Naive thymus-derived CD4-positive, alpha-beta T cell (primary cell): Measurements from ENCODE around the gene ASAP2. TPM values are rescaled to one million over a fixed set of nuclear protein-coding genes. Genes with fewer than 3 reads are reported as not detected.

ENCODE experiments used
- ATAC-seq: fragments of 150-1000 bp; cut with Tn5 transposase; 2 replicates; pipeline ENCODE4 v1.10.0; 2021; ENCODE audit warnings: mild to moderate bottlenecking, moderate library complexity
- CTCF ChIA-PET: fragments of 350-600 bp; sonication (Branson Sonifier 250); formaldehyde crosslinking; loops from one replicate; lab custom pipeline; 2021; ENCODE audit warnings: antibody characterized with exemption; lab: Charles Lee
- POLR2A ChIA-PET: fragments of 350-600 bp; sonication (Branson Sonifier 250); formaldehyde crosslinking; loops from one replicate; lab custom pipeline; 2021; ENCODE audit warnings: antibody characterized with exemption, inconsistent platforms; lab: Charles Lee
- DNase-seq, 9 donors: peaks; one replicate each; pipeline versions ENCODE4 v3.0.0 to v3.0.0-alpha.2; 2020 to 2022; ENCODE audit warnings: mixed read lengths in 1 of 9
- H3K27ac ChIP-seq: one replicate; pipeline ENCODE4 v1.7.0; 2013; ENCODE audit warnings: mild to moderate bottlenecking, low read depth, low read length, moderate library complexity
- H3K27me3 ChIP-seq, 2 donors: one replicate each; pipeline ENCODE4 v1.7.0; 2013; ENCODE audit warnings: low read length in 2 of 2, mild to moderate bottlenecking in 2 of 2, moderate library complexity in 2 of 2; ENCODE audit not compliant: control insufficient read depth in 2 of 2, insufficient read depth in 2 of 2
- H3K36me3 ChIP-seq, 3 experiments: 1 replicate in 2 of 3; 2 replicates in 1 of 3; pipeline ENCODE4 v1.7.0; 2013; ENCODE audit warnings: low read length in 3 of 3, mild to moderate bottlenecking in 3 of 3, moderate library complexity in 1 of 3; ENCODE audit not compliant: insufficient read depth in 3 of 3, control insufficient read depth in 2 of 3
- H3K4me1 ChIP-seq, 2 donors: one replicate each; pipeline ENCODE4 v1.7.0; 2013; ENCODE audit warnings: low read length in 2 of 2, mild to moderate bottlenecking in 2 of 2, moderate library complexity in 1 of 2; ENCODE audit not compliant: control insufficient read depth in 2 of 2, insufficient read depth in 2 of 2
- H3K4me3 ChIP-seq: 2 replicates; pipeline ENCODE4 v1.7.0; 2013; ENCODE audit warnings: mild to moderate bottlenecking, low read length
- H3K9me3 ChIP-seq, 3 experiments: 1 replicate in 2 of 3; 2 replicates in 1 of 3; pipeline ENCODE4 v1.7.0; 2013; ENCODE audit warnings: low read length in 3 of 3; ENCODE audit not compliant: control insufficient read depth in 2 of 3
- H3K27ac Mint-ChIP-seq, 9 donors: one replicate each; pipeline ENCODE4 v1.8.0; 2020 to 2022; ENCODE audit warnings: mixed read lengths in 9 of 9, mild to moderate bottlenecking in 8 of 9, moderate library complexity in 5 of 9, inconsistent platforms in 2 of 9
- H3K27me3 Mint-ChIP-seq, 5 donors: one replicate each; pipeline ENCODE4 v1.8.0; 2021 to 2022; ENCODE audit warnings: mixed read lengths in 5 of 5, mild to moderate bottlenecking in 1 of 5
- H3K36me3 Mint-ChIP-seq, 5 donors: one replicate each; pipeline ENCODE4 v1.8.0; 2020 to 2022; ENCODE audit warnings: mixed read lengths in 5 of 5, mild to moderate bottlenecking in 3 of 5, inconsistent platforms in 1 of 5
- H3K4me1 Mint-ChIP-seq, 7 donors: one replicate each; pipeline ENCODE4 v1.8.0; 2020 to 2022; ENCODE audit warnings: mixed read lengths in 7 of 7, mild to moderate bottlenecking in 3 of 7, inconsistent platforms in 1 of 7
- H3K4me3 Mint-ChIP-seq, 10 donors: one replicate each; pipeline ENCODE4 v1.8.0; 2020 to 2022; ENCODE audit warnings: mild to moderate bottlenecking in 10 of 10, mixed read lengths in 10 of 10, moderate library complexity in 6 of 10, inconsistent platforms in 2 of 10
- H3K9me3 Mint-ChIP-seq, 11 donors: one replicate each; pipeline ENCODE4 v1.8.0; 2020 to 2022; ENCODE audit warnings: mixed read lengths in 11 of 11, mild to moderate bottlenecking in 4 of 11, inconsistent platforms in 1 of 11, moderate library complexity in 1 of 11
- intact Hi-C, 2 donors: fragments of 100-400 bp; cut with micrococcal nuclease; formaldehyde crosslinking; loops; one replicate each; pipeline ENCODE4 v1.15.1; 2023
- polyA plus RNA-seq, 2 donors: library from polyadenylated mRNA; unstranded; fragments of 300-500 nt; fragmentation: Illumina TruSeq; gene quantifications; one replicate each; pipeline ENCODE4 v1.2.3, GENCODE V29; 2021
- total RNA-seq, 6 experiments: library from RNA in 5 of 6; stranded (reverse) in 5 of 6; gene quantifications; 1 replicate in 5 of 6; 2 replicates in 1 of 6; pipeline ENCODE4 v1.2.3 and lab custom pipeline; 2021 to 2026

Gene ASAP2
- total and polyA plus RNA-seq, 7 experiments from 2014 or later = 0.10 to 1.2 (median 0.45) TPM; not detected in 4

DNA sequence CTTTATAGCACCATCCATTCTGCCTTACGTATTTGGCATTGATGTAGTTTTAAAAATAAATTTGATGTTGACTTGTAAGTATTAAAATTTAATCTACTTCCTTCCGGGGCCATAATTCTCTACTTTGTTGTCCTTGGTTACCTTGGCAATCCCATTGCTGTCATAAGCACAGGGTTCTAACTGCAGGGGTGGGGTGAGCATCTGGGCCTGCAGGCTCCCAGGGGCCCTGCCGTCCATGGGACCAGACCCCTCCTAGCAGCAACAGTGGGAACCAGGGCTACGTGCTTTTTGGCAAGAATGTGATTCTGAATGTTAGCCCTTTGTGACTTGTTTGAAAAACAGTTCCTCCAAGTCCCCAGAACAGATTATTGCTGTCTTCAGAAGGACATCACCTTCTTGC is 4.9 kb downstream of the ASAP2 start:
- no peak for ATAC-seq
- CTCF ChIA-PET = no interaction called here
- peaks cover 37 to 49% (median 45%) of the 10 kb centered on the region in 5 donors for H3K27me3 Mint-ChIP-seq

DNA sequence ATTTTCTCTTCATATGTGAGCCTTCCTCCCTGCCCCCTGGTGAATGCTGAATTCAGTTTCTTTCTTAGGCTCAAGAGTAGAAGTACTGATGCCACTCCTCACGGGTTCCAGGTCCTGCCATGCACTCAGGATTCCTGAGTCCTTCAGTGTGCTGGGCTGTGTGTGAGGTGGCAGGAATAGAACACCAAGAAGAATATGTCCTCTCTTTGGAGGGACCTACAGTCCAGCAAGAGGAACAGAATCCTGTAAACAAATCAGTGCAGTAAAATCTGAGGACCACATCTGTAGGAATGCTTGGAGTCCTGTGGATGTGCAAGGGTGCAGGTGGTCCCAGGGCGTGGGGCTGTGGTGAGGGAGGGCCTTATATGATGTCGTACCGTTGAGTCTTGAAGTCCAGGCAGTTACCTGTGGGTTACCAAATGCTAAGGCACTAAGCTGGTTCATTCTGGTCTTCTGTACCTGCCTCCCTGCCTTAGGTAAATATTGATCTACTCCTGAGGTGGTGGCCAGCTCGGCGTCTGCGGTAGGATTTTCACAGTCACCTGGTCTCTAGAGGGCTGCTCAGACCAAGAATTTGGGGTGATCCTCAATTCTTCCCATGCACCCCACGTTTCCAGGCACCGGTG is 5.5 kb downstream of the ASAP2 start:
- ChIA-PET CTCF (interaction anchor here (0.5 kb wide), 1 partner anchor 1624 kb away, joined by 3 read pairs; no protein-coding TSS in a partner anchor), POLR2A (no interaction called here)
- Histone ChIP-seq H3K4me1 (no peaks in the 10 kb centered on the region), H3K36me3 (no peaks in the 10 kb centered on the region), H3K27me3 (peaks cover 0 to 3% of the 10 kb centered on the region in 2 donors), H3K4me3 (no peak overlapping the region), H3K27ac (no peak overlapping the region), H3K9me3 (no peaks in the 10 kb centered on the region)
- Mint-ChIP-seq H3K9me3 (no peaks in the 10 kb centered on the region), H3K36me3 (peaks cover 0 to 4% (median 0%) of the 10 kb centered on the region in 5 donors), H3K4me1 (peaks cover 4 to 11% (median 5%) of the 10 kb centered on the region in 7 donors), H3K4me3 (no peak overlapping the region), H3K27ac (no peak overlapping the region), H3K27me3 (peaks cover 39 to 49% (median 45%) of the 10 kb centered on the region in 5 donors)
- ATAC-seq (no peak), DNase-seq (no peak)
- intact Hi-C loops = no loop called here

More for the DNA sequence above, 4.9 kb downstream of the ASAP2 start:
- no peak for DNase-seq
- Mint-ChIP-seq H3K36me3 (peaks cover 0 to 4% (median 0%) of the 10 kb centered on the region in 5 donors), H3K4me3 (no peak overlapping the region), H3K9me3 (no peaks in the 10 kb centered on the region), H3K4me1 (peaks cover 4 to 11% (median 5%) of the 10 kb centered on the region in 7 donors), H3K27ac (no peak overlapping the region)
- no peaks in the 10 kb centered on the region for H3K4me1 ChIP-seq
- H3K27me3 ChIP-seq = peaks cover 0 to 3% of the 10 kb centered on the region in 2 donors
- no peaks in the 10 kb centered on the region for H3K36me3 ChIP-seq
- H3K27ac ChIP-seq = no peak overlapping the region
- H3K4me3 ChIP-seq = no peak overlapping the region
- intact Hi-C loops = no loop called here
- H3K9me3 ChIP-seq = no peaks in the 10 kb centered on the region
- POLR2A ChIA-PET = no interaction called here

DNA sequence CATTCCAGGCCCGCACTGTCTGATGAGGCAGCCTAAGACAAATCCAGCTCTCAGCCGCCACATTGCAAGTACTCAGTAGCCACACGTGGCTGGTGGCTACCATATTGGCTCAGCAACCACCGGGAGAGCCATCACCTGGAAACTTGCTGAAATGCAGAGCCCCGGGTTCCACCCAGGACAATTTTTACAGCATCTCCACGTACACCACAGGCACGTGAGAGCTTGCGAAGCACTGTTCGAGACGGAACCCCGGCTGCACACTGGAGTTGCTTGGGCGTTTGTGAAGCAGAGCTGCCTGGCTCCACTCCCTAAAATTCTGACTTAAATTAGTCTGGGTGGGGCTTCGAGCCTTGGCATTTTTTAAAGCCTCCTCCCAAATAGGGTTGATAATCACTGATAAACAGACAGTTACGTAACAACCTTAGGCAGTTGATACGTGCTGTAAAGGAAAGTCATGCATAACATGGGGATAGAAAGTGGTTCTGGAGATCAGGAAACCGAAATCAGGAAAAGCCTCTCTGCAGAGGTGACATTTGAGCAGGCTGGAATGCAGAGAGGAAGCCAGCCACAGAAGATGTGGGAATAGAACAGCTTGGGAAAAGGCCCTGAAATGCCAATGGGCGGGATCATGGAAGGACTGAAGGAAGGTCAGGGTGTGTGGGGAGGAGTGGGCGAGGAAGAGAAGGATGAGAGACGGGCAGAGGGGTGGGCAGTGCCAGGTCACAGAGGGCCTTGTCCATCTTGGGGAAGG is 6.2 kb downstream of the ASAP2 start:
- H3K27ac ChIP-seq = no peak overlapping the region
- no peak overlapping the region for H3K27ac Mint-ChIP-seq
- intact Hi-C loops = no loop called here
- peaks cover 43 to 52% (median 43%) of the 10 kb centered on the region in 5 donors for H3K27me3 Mint-ChIP-seq
- H3K4me3 Mint-ChIP-seq = no peak overlapping the region
- peaks cover 0 to 2% of the 10 kb centered on the region in 2 donors for H3K27me3 ChIP-seq
- H3K36me3 ChIP-seq = no peaks in the 10 kb centered on the region
- H3K4me1 ChIP-seq = no peaks in the 10 kb centered on the region
- CTCF ChIA-PET = no interaction called here
- no peak overlapping the region for H3K4me3 ChIP-seq
- DNase-seq (no peak), ATAC-seq (no peak)
- H3K4me1 Mint-ChIP-seq = peaks cover 3 to 9% (median 3%) of the 10 kb centered on the region in 7 donors
- peaks cover 0 to 4% (median 0%) of the 10 kb centered on the region in 5 donors for H3K36me3 Mint-ChIP-seq
- POLR2A ChIA-PET = no interaction called here
- no peaks in the 10 kb centered on the region for H3K9me3 Mint-ChIP-seq
- no peaks in the 10 kb centered on the region for H3K9me3 ChIP-seq

DNA sequence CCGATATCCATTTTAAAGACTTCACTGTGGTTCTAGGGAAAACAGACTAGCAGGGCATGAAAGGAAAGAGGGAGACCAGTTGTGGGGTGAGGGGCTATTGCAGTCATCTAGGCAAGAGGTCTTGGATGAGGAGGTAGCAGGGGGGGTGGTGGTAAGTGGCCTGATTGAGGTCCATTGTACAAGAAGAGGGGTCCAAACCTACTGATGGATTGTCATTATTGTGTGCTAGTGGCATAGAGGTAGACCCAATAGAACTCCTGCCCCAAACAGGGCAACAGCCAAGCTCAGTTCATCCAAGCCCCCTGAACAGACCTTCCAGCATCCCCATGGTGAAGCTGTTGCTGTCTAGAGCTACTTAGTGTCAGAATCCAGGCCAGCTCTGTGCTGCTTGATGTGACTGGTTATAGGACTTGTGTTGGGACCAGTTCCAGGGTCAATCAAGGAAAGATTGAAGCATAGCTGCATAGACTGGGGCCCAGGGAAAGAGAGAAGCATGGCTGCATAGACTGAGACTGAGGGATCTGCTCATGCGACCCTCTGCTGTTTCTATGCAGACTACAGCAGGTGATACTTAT is 7.0 kb downstream of the ASAP2 start:
- Histone ChIP-seq H3K27me3 (no peaks in the 10 kb centered on the region), H3K36me3 (no peaks in the 10 kb centered on the region), H3K4me1 (no peaks in the 10 kb centered on the region), H3K9me3 (no peaks in the 10 kb centered on the region), H3K27ac (no peak overlapping the region), H3K4me3 (no peak overlapping the region)
- no peak overlapping the region for H3K27ac Mint-ChIP-seq
- DNase-seq (no peak), ATAC-seq (no peak)
- no peak overlapping the region for H3K4me3 Mint-ChIP-seq
- intact Hi-C loops = no loop called here
- peaks cover 0 to 6% (median 0%) of the 10 kb centered on the region in 7 donors for H3K4me1 Mint-ChIP-seq
- H3K9me3 Mint-ChIP-seq = no peaks in the 10 kb centered on the region
- CTCF ChIA-PET = no interaction called here
- POLR2A ChIA-PET = no interaction called here
- H3K27me3 Mint-ChIP-seq = peaks cover 35 to 49% (median 43%) of the 10 kb centered on the region in 5 donors
- peaks cover 0 to 4% (median 0%) of the 10 kb centered on the region in 5 donors for H3K36me3 Mint-ChIP-seq

DNA sequence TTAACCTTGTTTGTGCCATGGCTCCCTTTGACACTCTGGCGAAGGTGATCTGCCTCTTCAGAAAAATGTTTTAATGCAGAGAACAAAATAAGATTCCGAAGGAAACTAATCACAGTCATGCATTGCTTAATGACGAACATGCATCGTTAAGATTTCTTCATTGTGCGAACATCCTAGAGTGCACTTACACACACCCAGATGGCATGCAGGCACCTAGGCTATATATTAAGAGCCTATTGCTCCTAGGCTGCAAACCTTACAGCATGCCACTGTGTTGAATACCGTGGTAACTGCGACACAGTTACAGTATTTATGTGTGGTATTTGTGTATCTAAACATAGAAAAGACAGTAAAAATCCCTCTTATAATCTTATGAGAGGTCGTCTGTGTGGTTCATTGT is 8.3 kb downstream of the ASAP2 start:
- no peaks in the 10 kb centered on the region for H3K27me3 ChIP-seq
- Mint-ChIP-seq H3K27ac (no peak overlapping the region), H3K4me1 (peaks cover 0 to 6% (median 0%) of the 10 kb centered on the region in 7 donors), H3K4me3 (no peak overlapping the region), H3K9me3 (peaks cover 0 to 2% (median 0%) of the 10 kb centered on the region in 11 donors), H3K36me3 (peaks cover 0 to 4% (median 0%) of the 10 kb centered on the region in 5 donors), H3K27me3 (peaks cover 30 to 44% (median 34%) of the 10 kb centered on the region in 5 donors)
- POLR2A ChIA-PET = no interaction called here
- H3K4me1 ChIP-seq = no peaks in the 10 kb centered on the region
- H3K36me3 ChIP-seq = no peaks in the 10 kb centered on the region
- DNase-seq = no peak
- CTCF ChIA-PET = no interaction called here
- H3K27ac ChIP-seq = no peak overlapping the region
- H3K9me3 ChIP-seq = no peaks in the 10 kb centered on the region
- H3K4me3 ChIP-seq = no peak overlapping the region
- intact Hi-C loops = no loop called here
- no peak for ATAC-seq

DNA sequence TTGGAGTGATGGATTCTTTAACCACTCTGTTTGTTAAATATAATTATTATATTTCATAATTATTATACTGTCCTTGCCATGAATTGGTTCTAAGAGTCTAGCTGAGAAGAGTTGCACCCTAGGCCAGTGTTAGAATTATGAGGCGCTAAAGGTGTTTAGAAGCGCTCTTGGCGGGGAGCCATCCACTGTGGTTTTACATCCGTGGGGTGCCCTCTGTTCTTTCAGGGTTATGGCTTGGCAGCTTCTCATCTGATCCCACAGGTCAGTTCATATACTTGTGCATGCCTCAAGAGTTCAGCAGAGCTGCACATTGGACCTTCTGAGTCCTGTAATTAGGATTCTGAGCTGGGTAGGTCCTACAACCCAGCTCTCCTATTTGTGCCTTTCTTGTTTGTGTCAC is 9.1 kb downstream of the ASAP2 start:
- DNase-seq (peak in 1 of 9 donors; percentile 51), ATAC-seq (no peak)
- Histone ChIP-seq H3K9me3 (no peaks in the 10 kb centered on the region), H3K27me3 (no peaks in the 10 kb centered on the region), H3K27ac (no peak overlapping the region), H3K4me1 (no peaks in the 10 kb centered on the region), H3K4me3 (no peak overlapping the region), H3K36me3 (no peaks in the 10 kb centered on the region)
- ChIA-PET POLR2A (no interaction called here), CTCF (no interaction called here)
- Mint-ChIP-seq H3K9me3 (peaks cover 0 to 2% (median 0%) of the 10 kb centered on the region in 11 donors), H3K27me3 (peaks cover 24 to 37% (median 28%) of the 10 kb centered on the region in 5 donors), H3K4me3 (no peak overlapping the region), H3K36me3 (peaks cover 0 to 3% (median 0%) of the 10 kb centered on the region in 5 donors), H3K27ac (no peak overlapping the region), H3K4me1 (peaks cover 0 to 5% (median 0%) of the 10 kb centered on the region in 7 donors)
- intact Hi-C loops = no loop called here
